H9 (cell line): ENCODE data around the gene C19orf85. TPM values are rescaled to one million over a fixed set of nuclear protein-coding genes. Genes with fewer than 3 reads are reported as not detected.

Experiments
- DNase-seq: peaks from one replicate; pipeline ENCODE4 v3.0.0-alpha.2; 2017
- H2AFZ ChIP-seq: one replicate; pipeline ENCODE4 v1.6.1; 2013; ENCODE audit warnings: mild to moderate bottlenecking, low read length, control low read depth, moderate library complexity
- H2AK5ac ChIP-seq: 2 replicates; pipeline ENCODE4 v1.6.1; 2013; ENCODE audit warnings: low read length, control low read depth, mixed read lengths; ENCODE audit not compliant: insufficient read length
- H2BK120ac ChIP-seq: one replicate; pipeline ENCODE4 v1.6.1; 2013; ENCODE audit warnings: low read depth, mild to moderate bottlenecking, low read length, control low read depth, inconsistent platforms; ENCODE audit not compliant: poor library complexity, severe bottlenecking
- H2BK12ac ChIP-seq: 2 replicates; pipeline ENCODE4 v1.6.1; 2013; ENCODE audit warnings: low read length, control low read depth, mixed read lengths, low read depth; ENCODE audit not compliant: insufficient read length
- H2BK15ac ChIP-seq: 2 replicates; pipeline ENCODE4 v1.6.1; 2013; ENCODE audit warnings: low read depth, low read length, control low read depth
- H2BK20ac ChIP-seq: one replicate; pipeline ENCODE4 v1.6.1; 2013; ENCODE audit warnings: low read depth, mild to moderate bottlenecking, low read length, control low read depth, inconsistent platforms; ENCODE audit not compliant: poor library complexity, severe bottlenecking
- H2BK5ac ChIP-seq: 2 replicates; pipeline ENCODE4 v1.6.1; 2013; ENCODE audit warnings: low read length, control low read depth, mixed read lengths; ENCODE audit not compliant: insufficient read length
- H3K14ac ChIP-seq: 2 replicates; pipeline ENCODE4 v1.6.1; 2013; ENCODE audit warnings: low read length, control low read depth; ENCODE audit not compliant: insufficient read depth
- H3K18ac ChIP-seq: 2 replicates; pipeline ENCODE4 v1.6.1; 2013; ENCODE audit warnings: low read depth, mild to moderate bottlenecking, mixed read lengths, low read length, control low read depth; ENCODE audit not compliant: insufficient read length
- H3K23ac ChIP-seq: 2 replicates; pipeline ENCODE4 v1.6.1; 2013; ENCODE audit warnings: low read length, control low read depth, mixed read lengths, low read depth; ENCODE audit not compliant: insufficient read length
- H3K23me2 ChIP-seq: 2 replicates; pipeline ENCODE4 v1.6.1; 2013; ENCODE audit warnings: low read depth, mild to moderate bottlenecking, mixed read lengths, low read length, control low read depth; ENCODE audit not compliant: insufficient read length, poor library complexity, severe bottlenecking
- H3K27ac ChIP-seq: 2 replicates; pipeline ENCODE4 v1.5.1; 2013; ENCODE audit warnings: low read length, control low read depth, mixed read lengths, low read depth; ENCODE audit not compliant: insufficient read length
- H3K27me3 ChIP-seq: 2 replicates; pipeline ENCODE4 v1.6.1; 2013; ENCODE audit warnings: low read length, control low read depth, inconsistent platforms; ENCODE audit not compliant: insufficient read depth
- H3K4ac ChIP-seq: 2 replicates; pipeline ENCODE4 v1.6.1; 2013; ENCODE audit warnings: low read depth, mild to moderate bottlenecking, control low read depth, inconsistent platforms, low read length, moderate library complexity
- H3K4me1 ChIP-seq: 2 replicates; pipeline ENCODE4 v1.6.1; 2013; ENCODE audit warnings: low read length, control low read depth, inconsistent platforms; ENCODE audit not compliant: insufficient read depth
- H3K4me2 ChIP-seq: 2 replicates; pipeline ENCODE4 v1.6.1; 2013; ENCODE audit warnings: low read length, control low read depth, mixed read lengths; ENCODE audit not compliant: insufficient read length, insufficient read depth
- H3K56ac ChIP-seq: 2 replicates; pipeline ENCODE4 v1.6.1; 2013; ENCODE audit warnings: low read depth, mild to moderate bottlenecking, mixed read lengths, low read length, control low read depth; ENCODE audit not compliant: insufficient read length
- H3K79me1 ChIP-seq: 2 replicates; pipeline ENCODE4 v1.6.1; 2013; ENCODE audit warnings: low read depth, mild to moderate bottlenecking, moderate library complexity, low read length, control low read depth, inconsistent platforms; ENCODE audit not compliant: insufficient read depth, poor library complexity, severe bottlenecking
- H3K79me2 ChIP-seq: 2 replicates; pipeline ENCODE4 v1.6.1; 2013; ENCODE audit warnings: low read length, control low read depth, inconsistent platforms; ENCODE audit not compliant: insufficient read depth
- H3K9ac ChIP-seq: 2 replicates; pipeline ENCODE4 v1.6.1; 2013; ENCODE audit warnings: low read length, control low read depth, mixed read lengths; ENCODE audit not compliant: insufficient read length; ENCODE audit errors: extremely low read depth
- H3K9me3 ChIP-seq: one replicate; pipeline ENCODE4 v1.6.1; 2013; ENCODE audit warnings: low read depth, low read length, inconsistent platforms; ENCODE audit not compliant: control insufficient read depth
- H3T11ph ChIP-seq: one replicate; pipeline ENCODE4 v1.6.1; 2013; ENCODE audit warnings: mild to moderate bottlenecking, low read length, control low read depth, inconsistent platforms
- H4K20me1 ChIP-seq: one replicate; pipeline ENCODE4 v1.6.1; 2013; ENCODE audit not compliant: control insufficient read depth, insufficient read length, insufficient read depth
- H4K5ac ChIP-seq: 2 replicates; pipeline ENCODE4 v1.6.1; 2013; ENCODE audit warnings: low read depth, mild to moderate bottlenecking, mixed read lengths, low read length, control low read depth; ENCODE audit not compliant: insufficient read length
- H4K8ac ChIP-seq: replicated peaks from 2 replicates; pipeline ENCODE4 v1.6.1; 2013; ENCODE audit warnings: low read length, control low read depth, mixed read lengths, low read depth; ENCODE audit not compliant: insufficient read length
- H4K91ac ChIP-seq: 2 replicates; pipeline ENCODE4 v1.6.1; 2013; ENCODE audit warnings: low read depth, mild to moderate bottlenecking, moderate library complexity, mixed read lengths, low read length, control low read depth; ENCODE audit not compliant: insufficient read length
- H3K27ac Mint-ChIP-seq, 3 experiments: 2 replicates in 2 of 3; 3 replicates in 1 of 3; pipeline ENCODE4 v1.8.0; 2020 to 2021; ENCODE audit warnings: mixed read lengths in 3 of 3, mild to moderate bottlenecking in 1 of 3, moderate library complexity in 1 of 3
- H3K27me3 Mint-ChIP-seq: 2 replicates; pipeline ENCODE4 v1.8.0; 2021; ENCODE audit warnings: low read depth, mild to moderate bottlenecking, moderate library complexity, mixed read lengths
- H3K36me3 Mint-ChIP-seq, 3 experiments: 2 replicates in 2 of 3; 3 replicates in 1 of 3; pipeline ENCODE4 v1.8.0; 2020 to 2021; ENCODE audit warnings: low read depth in 3 of 3, mixed read lengths in 3 of 3; ENCODE audit not compliant: insufficient read depth in 1 of 3
- H3K4me1 Mint-ChIP-seq, 2 experiments: 2 replicates each; pipeline ENCODE4 v1.8.0; 2020; ENCODE audit warnings: mixed read lengths in 2 of 2
- H3K4me3 Mint-ChIP-seq, 2 experiments: 2 replicates in 1 of 2; 3 replicates in 1 of 2; pipeline ENCODE4 v1.8.0; 2020 to 2021; ENCODE audit warnings: mild to moderate bottlenecking in 2 of 2, mixed read lengths in 2 of 2, moderate library complexity in 1 of 2
- H3K9me3 Mint-ChIP-seq, 2 experiments: 2 replicates in 1 of 2; 3 replicates in 1 of 2; pipeline ENCODE4 v1.8.0; 2020; ENCODE audit warnings: mild to moderate bottlenecking in 2 of 2, mixed read lengths in 2 of 2, moderate library complexity in 1 of 2
- CTCF ChIP-seq: fragments of 200-600 bp; sonication (generic); conservative IDR thresholded peaks from 3 replicates; pipeline ENCODE4 v1.8.0; 2021; ENCODE audit warnings: antibody characterized with exemption, mild to moderate bottlenecking
- WGBS: extraction: QIAGEN DNeasy Blood & Tissue Kit; methylation state at CpG from one replicate; pipeline ENCODE4 v1.1.7; 2013; ENCODE audit warnings: missing lambda C conversion rate, low lambda C conversion rate, mixed read lengths; ENCODE audit not compliant: insufficient read length; ENCODE audit errors: extremely low coverage; 5-methylcytosine and 5-hydroxymethylcytosine counted together
- total RNA-seq: library from RNA; stranded (reverse); gene quantifications from 2 replicates; pipeline ENCODE4 v1.2.1, GENCODE V29; 2021

Gene C19orf85
- total RNA-seq, 1 experiment from 2014 or later, result 1.2 TPM

GRCh38 chr19:55424518-55424917 lies 40.0 kb downstream of the C19orf85 start:
- H2AFZ ChIP-seq, result no peak overlapping the region
- no peak overlapping the region for H3K27ac ChIP-seq
- H3K79me2 ChIP-seq, result no peaks in the 10 kb centered on the region
- H2BK12ac ChIP-seq, result no peak overlapping the region
- H3T11ph ChIP-seq, result no peak overlapping the region
- H2AK5ac ChIP-seq, result no peak overlapping the region
- no peaks in the 10 kb centered on the region for H3K9me3 ChIP-seq
- no peak for TF ChIP-seq CTCF
- no peak overlapping the region for H3K56ac ChIP-seq
- H3K23ac ChIP-seq, result no peak overlapping the region
- H4K8ac ChIP-seq, result no peak overlapping the region
- H4K20me1 ChIP-seq, result no peaks in the 10 kb centered on the region
- H3K4me2 ChIP-seq, result no peak overlapping the region
- H3K4me1 ChIP-seq, result no peaks in the 10 kb centered on the region
- no peak overlapping the region for H3K14ac ChIP-seq
- Mint-ChIP-seq H3K27me3 (peaks cover 43% of the 10 kb centered on the region), H3K27ac (no peak overlapping the region), H3K4me1 (peaks cover 5 to 10% of the 10 kb centered on the region in 2 experiments; a peak in 3 of 4 replicates), H3K9me3 (peaks cover 0 to 2% of the 10 kb centered on the region in 2 experiments; a peak in 1 of 5 replicates), H3K4me3 (no peak overlapping the region), H3K36me3 (no peaks in the 10 kb centered on the region)
- no peak overlapping the region for H3K4ac ChIP-seq
- DNase-seq, result no peak
- H3K23me2 ChIP-seq, result no peaks in the 10 kb centered on the region
- WGBS, result no CpG with 5 or more reads among the region's 3 CpGs
- no peak overlapping the region for H2BK20ac ChIP-seq
- no peak overlapping the region for H3K18ac ChIP-seq
- H4K91ac ChIP-seq, result no peak overlapping the region
- H3K79me1 ChIP-seq, result no peaks in the 10 kb centered on the region
- H3K9ac ChIP-seq, result no peak overlapping the region
- no peak overlapping the region for H4K5ac ChIP-seq
- no peak overlapping the region for H2BK15ac ChIP-seq
- H3K27me3 ChIP-seq, result no peaks in the 10 kb centered on the region
- no peak overlapping the region for H2BK5ac ChIP-seq
- no peak overlapping the region for H2BK120ac ChIP-seq
